GM10266 (cell line): ENCODE results near the gene PRPSAP1.

Source experiments
- DNase-seq: peaks from one replicate; pipeline ENCODE4 v3.0.0; 2012; ENCODE audit errors: extremely low spot score
- TF ChIP-seq, protein P1 (sequence below): IDR thresholded peaks from 2 replicates; pipeline ENCODE4 v1.5.1; 2012; ENCODE audit warnings: mild to moderate bottlenecking, low read depth; ENCODE audit not compliant: control insufficient read depth, insufficient read depth; ENCODE audit errors: missing control alignments

Gene PRPSAP1, protein sequence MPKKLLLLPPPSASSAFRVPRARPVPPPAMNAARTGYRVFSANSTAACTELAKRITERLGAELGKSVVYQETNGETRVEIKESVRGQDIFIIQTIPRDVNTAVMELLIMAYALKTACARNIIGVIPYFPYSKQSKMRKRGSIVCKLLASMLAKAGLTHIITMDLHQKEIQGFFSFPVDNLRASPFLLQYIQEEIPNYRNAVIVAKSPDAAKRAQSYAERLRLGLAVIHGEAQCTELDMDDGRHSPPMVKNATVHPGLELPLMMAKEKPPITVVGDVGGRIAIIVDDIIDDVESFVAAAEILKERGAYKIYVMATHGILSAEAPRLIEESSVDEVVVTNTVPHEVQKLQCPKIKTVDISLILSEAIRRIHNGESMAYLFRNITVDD

DNA sequence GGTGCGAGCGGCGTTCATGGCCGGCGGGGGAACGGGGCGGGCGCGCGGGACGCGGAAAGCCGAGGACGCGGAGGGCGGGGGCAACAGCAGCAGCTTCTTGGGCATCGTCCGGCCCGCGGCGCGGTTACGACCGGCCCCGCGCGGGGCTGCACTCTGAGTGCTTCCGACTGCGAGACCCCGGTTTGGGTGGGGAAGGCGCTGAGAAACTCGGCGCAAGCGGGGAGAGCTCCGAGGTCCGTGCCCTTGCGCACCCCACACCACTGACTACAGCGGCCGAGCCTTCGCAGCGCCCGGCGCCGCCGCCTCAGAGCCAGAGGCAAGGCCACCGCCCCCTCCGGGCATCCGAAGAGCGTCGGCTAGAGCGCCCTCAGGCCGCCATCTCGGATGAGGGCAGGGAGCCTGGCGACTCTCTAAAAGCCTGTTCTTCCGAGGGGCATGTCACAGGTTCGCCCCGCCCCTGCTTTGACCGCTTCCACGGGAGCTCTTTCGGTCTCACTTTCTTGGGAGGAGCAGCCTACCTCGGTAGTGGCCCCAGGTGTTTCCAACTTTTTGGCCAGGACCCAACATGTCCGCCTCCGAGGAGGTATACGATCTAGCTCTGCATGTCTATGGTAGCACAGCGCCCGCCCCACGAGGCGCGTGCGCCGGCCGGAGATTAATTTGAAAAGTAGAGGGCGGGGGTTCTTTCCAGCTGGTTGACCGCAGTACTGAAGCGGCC lies at the start of gene PRPSAP1:
Gene PRPSAP1, minus strand, starts transcription at position 318 of the 718 bp plus-strand sequence. Its CDS starts 213 bp downstream, at position 105.
- TF ChIP-seq, protein P1, sequence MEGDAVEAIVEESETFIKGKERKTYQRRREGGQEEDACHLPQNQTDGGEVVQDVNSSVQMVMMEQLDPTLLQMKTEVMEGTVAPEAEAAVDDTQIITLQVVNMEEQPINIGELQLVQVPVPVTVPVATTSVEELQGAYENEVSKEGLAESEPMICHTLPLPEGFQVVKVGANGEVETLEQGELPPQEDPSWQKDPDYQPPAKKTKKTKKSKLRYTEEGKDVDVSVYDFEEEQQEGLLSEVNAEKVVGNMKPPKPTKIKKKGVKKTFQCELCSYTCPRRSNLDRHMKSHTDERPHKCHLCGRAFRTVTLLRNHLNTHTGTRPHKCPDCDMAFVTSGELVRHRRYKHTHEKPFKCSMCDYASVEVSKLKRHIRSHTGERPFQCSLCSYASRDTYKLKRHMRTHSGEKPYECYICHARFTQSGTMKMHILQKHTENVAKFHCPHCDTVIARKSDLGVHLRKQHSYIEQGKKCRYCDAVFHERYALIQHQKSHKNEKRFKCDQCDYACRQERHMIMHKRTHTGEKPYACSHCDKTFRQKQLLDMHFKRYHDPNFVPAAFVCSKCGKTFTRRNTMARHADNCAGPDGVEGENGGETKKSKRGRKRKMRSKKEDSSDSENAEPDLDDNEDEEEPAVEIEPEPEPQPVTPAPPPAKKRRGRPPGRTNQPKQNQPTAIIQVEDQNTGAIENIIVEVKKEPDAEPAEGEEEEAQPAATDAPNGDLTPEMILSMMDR: no peak
- peak; percentile 91 for DNase-seq

DNA sequence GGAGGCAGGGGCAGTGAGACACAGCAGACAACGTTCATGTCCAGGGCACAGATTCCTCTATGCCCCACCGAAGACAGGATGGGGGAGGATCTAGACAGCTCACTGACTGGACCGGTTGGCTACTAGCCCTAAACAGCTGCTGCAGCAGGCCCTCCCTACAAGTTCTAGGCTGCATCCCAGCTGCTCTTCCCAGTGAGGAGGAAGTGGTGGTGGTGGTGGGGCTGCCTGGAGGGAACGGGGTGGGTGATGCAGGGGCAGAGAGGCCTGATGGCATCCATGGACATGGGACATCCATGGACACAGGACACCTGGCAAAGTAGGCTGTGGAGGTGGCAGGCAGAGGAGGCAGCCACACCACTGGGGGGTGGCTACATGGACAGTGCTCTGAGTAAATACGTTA lies 49.0 kb upstream of the PRPSAP1 start:
- TF ChIP-seq, protein P1: no peak
- DNase-seq: no peak

DNA sequence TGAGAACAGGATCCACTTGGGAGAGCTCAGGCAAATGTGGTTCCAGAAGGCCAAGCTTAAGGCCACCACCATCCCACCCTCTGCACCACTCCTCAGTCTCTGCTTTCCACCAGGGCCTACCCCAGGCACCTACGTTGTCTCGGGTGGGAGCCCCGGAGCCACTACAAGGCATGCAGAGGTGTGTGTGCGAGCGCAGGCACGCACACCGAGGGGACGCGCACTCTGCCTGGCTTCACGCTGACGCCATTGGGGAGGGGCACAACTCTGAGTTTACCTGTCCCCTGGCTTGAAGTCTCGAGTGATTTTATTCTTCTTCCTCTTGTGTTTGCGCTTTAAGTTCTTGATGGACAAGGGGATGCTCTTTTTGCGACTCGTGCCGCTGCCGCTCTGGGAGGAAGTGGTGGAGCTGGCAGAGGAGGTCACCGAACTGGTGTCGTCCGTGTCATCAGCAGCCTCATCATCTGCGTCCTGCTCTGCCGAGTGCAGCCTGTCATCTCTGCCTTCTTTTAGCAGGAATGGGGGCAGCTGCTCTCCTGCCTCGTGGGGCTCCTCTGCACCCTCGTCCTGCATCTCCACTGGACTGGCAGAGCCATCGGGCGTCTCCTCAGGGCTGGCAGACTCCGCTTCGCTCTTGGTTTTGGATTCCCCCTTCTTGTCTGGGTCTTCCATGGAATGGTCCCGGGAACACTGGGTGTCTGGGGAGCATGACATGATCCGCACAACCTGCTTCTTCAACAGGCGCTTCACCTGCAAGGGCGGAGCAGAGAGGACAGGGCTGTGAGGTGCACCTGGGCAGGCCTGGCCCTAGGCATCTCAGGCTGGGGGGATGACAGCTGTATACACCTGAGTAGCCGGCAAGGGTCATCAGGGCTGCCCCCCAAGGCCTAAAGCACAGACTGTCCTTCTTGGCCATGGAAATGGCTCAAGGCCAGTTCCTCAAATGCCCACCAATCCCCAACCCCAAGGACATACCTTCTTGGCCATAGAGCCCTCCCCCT lies 45.8 kb upstream of the PRPSAP1 start:
- TF ChIP-seq, protein P1: no peak
- no peak for DNase-seq

GRCh38 chr17:76398523-76399174 lies 44.9 kb upstream of the PRPSAP1 start:
- TF ChIP-seq, protein P1: no peak
- DNase-seq: no peak

DNA sequence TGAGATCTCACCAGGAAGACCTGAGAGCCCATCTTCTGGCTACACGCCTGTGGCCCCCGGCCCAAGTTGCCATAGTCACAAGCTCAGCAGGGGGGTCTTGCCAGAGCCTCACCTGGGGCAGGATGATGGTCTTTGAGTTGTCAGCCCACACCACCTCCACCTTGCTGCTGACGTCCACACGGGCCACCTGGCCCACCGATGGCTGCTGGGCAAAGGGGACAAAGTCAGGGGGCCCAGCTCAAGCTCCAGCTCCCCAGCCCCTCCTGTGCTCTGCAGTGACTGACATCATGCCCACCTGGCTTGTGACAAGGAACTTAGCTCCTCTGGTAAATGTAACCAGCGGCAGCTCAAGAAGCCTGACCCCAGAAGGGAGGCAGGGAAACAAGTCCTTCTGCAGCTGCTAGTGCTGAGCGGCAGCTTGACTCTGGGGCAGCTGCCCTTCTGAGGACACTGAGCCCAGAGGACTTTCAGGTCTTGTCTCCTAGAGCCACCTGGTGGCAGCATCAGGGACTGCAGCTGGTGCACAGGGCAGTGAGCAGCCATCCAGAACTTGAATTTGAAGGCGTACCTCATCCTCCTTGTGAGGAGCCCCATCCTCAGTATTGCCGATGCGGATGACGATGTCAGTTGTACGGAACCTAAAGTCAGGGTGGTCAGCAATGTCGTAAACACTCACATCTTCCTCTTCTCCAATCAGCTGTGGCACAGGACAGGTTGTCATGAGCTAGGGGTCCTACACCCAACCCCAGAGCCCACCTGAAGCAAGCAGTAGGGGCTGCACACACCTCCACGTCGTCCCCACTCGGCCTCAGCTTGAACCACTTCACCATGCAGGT lies 44.2 kb upstream of the PRPSAP1 start:
- DNase-seq: peak; percentile 85
- TF ChIP-seq, protein P1: peak; percentile 98

GRCh38 chr17:76397184-76397583 lies 43.5 kb upstream of the PRPSAP1 start:
- TF ChIP-seq, protein P1: no peak

More at GRCh38 chr17:76397184-76397583, 43.5 kb upstream of the PRPSAP1 start:
- no peak for DNase-seq
